GM15510 (cell line): Measurements from ENCODE around the gene DEPP1.

Source experiments
- POLR2A ChIP-seq: IDR thresholded peaks from 3 replicates; pipeline ENCODE4 v1.6.1; 2011; ENCODE audit warnings: borderline replicate concordance; ENCODE audit not compliant: insufficient read length; ENCODE audit errors: extremely low read depth

DEPP1 gene

DNA sequence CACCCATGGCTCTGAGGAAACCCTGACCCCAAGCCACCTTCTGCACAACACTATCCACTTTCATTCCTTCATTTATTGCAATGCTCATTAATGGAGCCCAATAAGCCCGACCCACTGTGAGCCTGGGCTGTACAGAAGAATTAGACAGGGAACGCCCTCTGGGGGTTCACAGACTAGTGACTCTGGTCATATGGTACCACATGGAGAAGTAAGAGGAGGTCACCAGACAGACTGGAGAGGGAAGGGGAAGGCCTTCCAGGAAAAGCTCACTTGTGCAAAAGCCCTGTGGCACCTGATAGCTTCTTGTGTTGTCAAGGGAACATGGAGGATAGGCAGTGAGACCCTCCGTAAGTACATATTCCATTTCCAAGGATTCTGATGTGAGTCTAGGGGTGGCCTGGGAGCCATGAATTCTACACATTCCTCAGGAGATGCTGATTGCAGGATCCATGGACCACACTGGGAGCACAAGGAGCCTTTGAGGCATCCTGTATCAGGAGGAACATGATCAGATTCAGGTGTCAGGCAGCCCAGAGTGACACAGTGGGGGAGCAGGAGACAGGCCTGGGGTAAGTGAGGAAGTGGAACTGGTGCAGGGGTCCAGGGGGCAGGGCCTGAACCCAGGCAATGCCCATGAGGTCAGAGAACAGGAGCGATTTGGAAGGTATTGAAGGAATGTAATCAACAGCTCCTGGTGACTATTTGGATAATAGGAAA lies 47.5 kb downstream of the DEPP1 start:
- no peak for TF ChIP-seq POLR2A

DNA sequence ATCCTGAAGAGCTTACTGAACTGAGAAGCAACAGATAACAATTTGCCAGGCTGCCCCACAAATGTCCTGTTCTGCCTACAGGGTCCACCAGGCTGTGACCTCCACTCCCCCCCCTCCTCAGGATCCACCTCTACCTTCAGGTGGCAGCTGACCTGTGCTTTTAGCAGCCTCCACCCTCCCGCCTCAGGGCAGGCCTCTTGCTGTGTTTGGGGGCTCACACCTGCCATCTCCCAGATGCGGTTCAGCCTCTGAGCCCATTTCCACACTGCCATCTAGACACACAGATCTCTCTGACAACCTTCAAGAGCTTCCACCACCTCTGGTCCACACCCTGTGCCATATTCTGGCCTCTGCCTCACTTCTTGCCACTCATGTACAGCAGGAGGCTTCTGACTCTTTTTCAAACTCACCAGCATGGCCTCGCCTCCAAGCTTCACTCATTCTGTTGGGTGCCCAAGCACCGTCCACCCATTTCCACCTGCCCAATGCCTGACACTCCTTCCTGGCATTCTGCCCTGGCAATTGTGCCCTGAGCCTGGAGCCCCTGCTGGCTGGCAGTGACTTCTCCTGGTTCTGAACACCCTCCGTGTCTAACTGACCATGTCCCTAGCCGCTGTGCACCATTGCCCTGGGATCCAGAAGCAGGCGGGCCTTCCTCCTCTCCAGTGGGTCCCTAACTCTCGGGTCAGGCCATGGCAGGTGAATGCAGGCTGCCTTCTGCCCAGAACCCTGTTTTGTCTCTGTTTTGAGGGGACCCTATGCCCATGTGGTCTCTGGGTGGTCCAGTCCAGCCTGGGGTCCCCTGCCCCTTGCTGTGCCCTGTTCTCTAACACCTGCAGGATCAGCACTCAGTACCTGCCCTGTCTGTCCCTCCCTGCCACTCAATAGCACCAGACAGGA lies 49.0 kb downstream of the DEPP1 start:
- TF ChIP-seq POLR2A: no peak

DNA sequence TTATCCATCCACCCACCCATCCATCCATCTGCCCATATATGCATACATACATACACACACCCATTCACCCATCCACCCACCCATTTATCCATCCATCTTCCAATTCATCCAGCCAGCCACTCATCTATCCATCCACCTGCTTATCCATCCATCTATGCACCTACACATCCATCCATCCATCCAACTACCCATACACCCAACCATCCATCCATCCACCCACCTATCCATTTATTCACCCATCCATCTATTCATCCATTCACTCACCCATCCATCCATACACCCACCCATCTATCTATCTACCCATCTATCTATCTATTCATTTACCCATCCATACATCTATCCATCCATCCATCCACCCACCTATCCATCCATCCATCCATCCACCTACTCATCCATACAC lies 50.1 kb downstream of the DEPP1 start:
- TF ChIP-seq POLR2A: no peak

DNA sequence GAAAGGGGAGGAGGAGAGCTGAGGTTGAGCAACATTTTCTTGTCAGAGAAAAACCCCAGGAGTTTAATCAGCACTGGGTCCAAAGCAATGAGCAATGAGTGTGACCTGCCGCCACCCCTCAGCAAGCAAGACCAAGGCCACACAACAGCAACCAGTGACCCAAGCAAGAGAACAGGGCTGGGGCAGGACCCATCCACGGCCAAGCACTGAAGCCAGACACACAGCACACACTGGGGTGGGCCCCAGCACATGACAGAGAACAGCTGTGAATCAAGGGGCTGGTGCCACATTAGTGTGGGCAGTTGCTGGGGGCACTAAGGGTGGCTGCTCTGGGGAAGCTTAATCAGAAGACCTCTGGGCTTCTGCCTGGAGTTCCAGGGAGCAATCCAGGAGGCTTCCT lies 51.3 kb downstream of the DEPP1 start:
- TF ChIP-seq POLR2A: no peak

DNA sequence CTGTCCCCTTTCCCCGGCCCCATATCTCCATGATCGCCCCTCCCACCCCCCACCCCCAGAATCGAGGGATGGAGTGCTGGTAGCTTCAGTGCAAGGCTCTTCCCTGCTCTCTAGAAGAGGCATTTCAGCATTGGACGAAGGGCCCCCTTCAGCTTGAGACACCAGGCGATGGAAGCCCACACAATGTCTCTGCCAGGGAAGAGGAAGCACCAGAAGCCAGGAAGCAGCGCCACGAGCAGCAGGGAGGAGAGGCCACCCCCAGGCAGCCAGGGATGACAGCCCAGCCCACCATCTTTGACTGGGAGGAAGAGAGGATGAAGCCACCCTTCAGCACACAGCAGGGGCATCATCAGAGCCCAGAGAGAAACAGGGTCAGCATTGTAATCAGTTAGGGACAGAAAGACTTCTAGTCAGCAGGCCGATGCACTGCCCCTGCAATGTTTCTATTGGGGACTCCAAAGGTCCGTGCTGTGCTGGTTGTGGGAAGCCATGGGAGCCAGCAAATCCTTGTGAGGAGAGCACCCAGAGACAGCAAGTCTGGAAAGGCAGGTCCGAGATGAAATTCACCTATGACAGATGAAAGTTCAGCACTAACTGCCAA lies 51.8 kb downstream of the DEPP1 start:
- no peak for TF ChIP-seq POLR2A
